ENCODE results near the gene ENTPD6. TPM values are rescaled to one million over a fixed set of nuclear protein-coding genes. Genes with fewer than 3 reads are reported as not detected.
A peak's percentile ranks its signal among the peaks of the same experiment; 100 is the strongest.
"Not testable (repeated sequence)": the region's sequence is repeated elsewhere in the genome, so short reads cannot be mapped to it uniquely, and the experiment has no call there.

The ENTPD6 gene
- total and polyA plus RNA-seq, 9 donors, result 34.9 to 73.8 (median 47.1) TPM

GRCh38 chr20:25227317-25227831 lies 31.9 kb downstream of the ENTPD6 start:
- intact Hi-C loops (cut with DNase I), result no loop called here
- Histone ChIP-seq H3K27ac (no peak overlapping the region), H3K9me3 (no peaks in the 10 kb centered on the region), H3K4me3 (no peak overlapping the region), H3K27me3 (no peaks in the 10 kb centered on the region), H3K4me1 (ENCODE audit: insufficient read depth) (no peaks in the 10 kb centered on the region), H3K36me3 (no peaks in the 10 kb centered on the region)
- 42 to 55% (median 47%) methylated on average over 12 of the region's 12 CpGs for WGBS, 3 donors
- no peak for TF ChIP-seq CTCF (IDR thresholded peaks at IDR 0.05)
- no peak for TF ChIP-seq POLR2A (IDR thresholded peaks at IDR 0.05)
- no peak for TF ChIP-seq EP300 (IDR thresholded peaks at IDR 0.05)
- no peak for DNase-seq

GRCh38 chr20:25229486-25230165 lies 34.1 kb downstream of the ENTPD6 start:
- no peak for TF ChIP-seq POLR2A (IDR thresholded peaks at IDR 0.05)
- Histone ChIP-seq H3K36me3 (no peaks in the 10 kb centered on the region), H3K4me3 (no peak overlapping the region), H3K4me1 (ENCODE audit: insufficient read depth) (peaks cover 4% of the 10 kb centered on the region), H3K27me3 (no peaks in the 10 kb centered on the region), H3K27ac (no peak overlapping the region), H3K9me3 (no peaks in the 10 kb centered on the region)
- intact Hi-C loops (cut with DNase I), result no loop called here
- 86 to 91% (median 89%) methylated on average over 23 of the region's 23 CpGs for WGBS, 3 donors
- DNase-seq, result no peak

GRCh38 chr20:25230166-25230831 lies 34.8 kb downstream of the ENTPD6 start:
- TF ChIP-seq CTCF (IDR thresholded peaks at IDR 0.05) (no peak), EP300 (IDR thresholded peaks at IDR 0.05) (no peak), POLR2A (IDR thresholded peaks at IDR 0.05) (no peak)
- H3K27ac ChIP-seq, result no peak overlapping the region
- H3K27me3 ChIP-seq, result no peaks in the 10 kb centered on the region
- H3K9me3 ChIP-seq, result no peaks in the 10 kb centered on the region
- peaks cover 4% of the 10 kb centered on the region for H3K4me1 ChIP-seq (ENCODE audit: insufficient read depth)
- DNase-seq, result no peak
- WGBS, 3 donors, result 77 to 82% (median 82%) methylated on average over 8 of the region's 8 CpGs
- H3K4me3 ChIP-seq, result no peak overlapping the region
- intact Hi-C loops (cut with DNase I), result no loop called here
- no peaks in the 10 kb centered on the region for H3K36me3 ChIP-seq

- H3K36me3 ChIP-seq, result no peaks in the 10 kb centered on the region
- TF ChIP-seq EP300 (IDR thresholded peaks at IDR 0.05) (no peak), CTCF (IDR thresholded peaks at IDR 0.05) (no peak)
- H3K27me3 ChIP-seq, result no peaks in the 10 kb centered on the region
- H3K4me1 ChIP-seq (ENCODE audit: insufficient read depth), result peaks cover 8% of the 10 kb centered on the region
- intact Hi-C loops (cut with DNase I), result no loop called here
- DNase-seq, result peak in 2 of 5 donors; percentile 41 to 73
- H3K27ac ChIP-seq, result no peak overlapping the region
- WGBS, 3 donors, result 36 to 47% (median 37%) methylated on average over 10 of the region's 10 CpGs
- H3K4me3 ChIP-seq, result no peak overlapping the region
- H3K9me3 ChIP-seq, result no peaks in the 10 kb centered on the region
Measured at GRCh38 chr20:25233016-25233772, 37.7 kb downstream of the ENTPD6 start.

GRCh38 chr20:25234009-25234849 lies 38.7 kb downstream of the ENTPD6 start:
- H3K27ac ChIP-seq; H3K9me3 ChIP-seq; DNase-seq; H3K27me3 ChIP-seq; intact Hi-C loops (cut with DNase I); H3K4me1 ChIP-seq (ENCODE audit: insufficient read depth); H3K4me3 ChIP-seq; H3K36me3 ChIP-seq: not testable (repeated sequence)
- 57 to 71% (median 69%) methylated on average over 8 of the region's 8 CpGs for WGBS, 3 donors

All from ovary (tissue), 9 donors.